ENCODE results near the gene CCDC172. TPM values are rescaled to one million over a fixed set of nuclear protein-coding genes. Genes with fewer than 3 reads are reported as not detected.

Gene CCDC172, protein sequence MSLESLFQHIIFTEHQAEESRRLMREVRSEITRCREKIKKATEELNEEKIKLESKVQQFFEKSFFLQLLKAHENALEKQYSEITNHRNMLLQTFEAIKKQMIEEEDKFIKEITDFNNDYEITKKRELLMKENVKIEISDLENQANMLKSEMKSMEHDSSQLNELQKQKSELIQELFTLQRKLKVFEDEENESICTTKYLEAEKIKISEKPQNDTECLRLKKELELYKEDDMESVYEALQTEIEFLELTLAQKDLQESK
- total RNA-seq (2014; rRNA removed; shearing (Covaris generic)) (not detected in 2 replicates), polyA plus RNA-seq (2016; fragmentation: Nextera tagmentation; extraction: Ambion mirVana) (not detected in 2 replicates)

DNA sequence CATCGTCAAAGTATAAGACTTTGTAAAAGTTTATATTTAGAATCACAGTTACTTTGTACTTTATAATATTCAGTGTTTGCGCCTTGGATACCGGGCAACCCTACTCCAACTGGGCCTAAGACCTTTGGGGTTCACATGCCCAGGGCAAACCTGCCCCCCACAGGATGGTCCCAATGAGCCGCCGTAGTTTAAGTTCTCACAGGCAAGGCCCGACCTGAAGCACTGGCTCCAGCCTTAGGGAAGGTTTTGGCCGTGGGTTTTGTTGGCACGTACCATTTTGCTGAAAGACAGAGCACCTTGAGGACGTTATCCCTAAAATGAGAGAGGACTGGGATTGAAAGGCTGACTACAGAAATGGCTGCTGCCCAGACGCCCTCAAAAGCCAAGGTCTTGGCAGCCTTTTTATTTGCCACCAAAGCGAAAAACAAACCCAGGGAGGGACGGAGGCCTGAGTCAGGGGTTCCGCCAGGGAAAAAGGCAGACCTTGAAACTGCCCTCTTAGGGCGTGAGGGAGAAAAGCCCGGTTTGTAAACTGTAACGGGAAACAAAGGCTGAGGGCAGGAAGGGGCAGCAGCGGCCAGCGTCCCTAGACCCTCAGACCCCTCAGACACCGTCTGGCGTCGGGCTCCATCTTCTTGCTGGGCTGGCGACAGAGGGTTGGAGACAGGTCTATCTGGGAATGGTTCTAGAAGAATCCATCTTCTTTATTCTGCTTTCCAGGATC lies at the start of gene CCDC172:
TSS of gene CCDC172 (plus strand) at position 222 of the 724 bp plus-strand sequence. CDS start 564 bp downstream, outside the sequence.
- in situ Hi-C loops (cut with MboI): no loop called here
- no peaks in the 10 kb centered on the region for H3K79me2 ChIP-seq (ENCODE audit: insufficient read depth)
- no peak for TF ChIP-seq EZH2 (IDR thresholded peaks at IDR 0.05; ENCODE audit: insufficient read depth, poor library complexity, severe bottlenecking)
- no peak for TF ChIP-seq EZH2phosphoT487 (IDR thresholded peaks at IDR 0.05; ENCODE audit: insufficient read depth, low read depth)
- no peak within 1 kb of the TSS for H2AFZ ChIP-seq
- no peaks in the 10 kb centered on the region for H3K9me3 ChIP-seq (ENCODE audit: low read depth)
- no peaks in the 10 kb centered on the region for H4K20me1 ChIP-seq (ENCODE audit: insufficient read depth)
- no peak within 1 kb of the TSS for H3K27ac ChIP-seq
- WGBS, 2 experiments (ENCODE audit: low coverage in 1 of 2, low lambda C conversion rate in 2 of 2, missing lambda C conversion rate in 2 of 2): 63% methylated on average over 22 of the region's 22 CpGs
- no peak within 1 kb of the TSS for H3K4me3 ChIP-seq
- no peaks in the 10 kb centered on the region for H3F3A ChIP-seq (ENCODE audit: insufficient read depth)
- no peaks in the 10 kb centered on the region for H3K36me3 ChIP-seq (ENCODE audit: low read depth)
- H3K4me1 ChIP-seq (ENCODE audit: insufficient read depth): no peaks in the 10 kb centered on the region
- no peak within 1 kb of the TSS for H3K4me2 ChIP-seq (ENCODE audit: unreplicated experiment)
- no peak within 1 kb of the TSS for H3K9ac ChIP-seq
- no peaks in the 10 kb centered on the region for H3K27me3 ChIP-seq (replicated peaks; ENCODE audit: insufficient read depth)
- no peaks in the 10 kb centered on the region for H3K9me2 ChIP-seq (ENCODE audit: insufficient read depth)
- DNase-seq: no peak

DNA sequence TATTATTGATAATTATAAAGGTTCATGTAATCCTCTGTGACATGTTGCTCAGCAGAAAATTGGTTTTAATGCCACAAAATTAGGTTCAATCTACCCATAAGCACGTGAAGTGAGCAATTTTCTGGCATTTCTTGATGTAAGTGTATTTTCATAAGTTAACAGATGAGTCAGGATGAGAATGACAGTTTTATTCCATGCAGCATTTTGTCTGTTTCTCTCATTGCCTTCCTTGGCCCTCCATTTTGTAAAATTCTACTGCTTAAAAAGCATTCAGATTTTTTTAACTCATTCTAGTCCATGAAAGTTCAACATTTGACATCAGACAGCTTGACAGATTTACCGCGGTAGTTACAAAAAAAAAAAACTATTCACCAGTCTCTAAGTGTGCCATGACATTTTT lies 47.3 kb upstream of the CCDC172 start:
- no peak overlapping the region for H3K27ac ChIP-seq
- no peak overlapping the region for H2AFZ ChIP-seq
- no peaks in the 10 kb centered on the region for H3K9me2 ChIP-seq (ENCODE audit: insufficient read depth)
- no peaks in the 10 kb centered on the region for H3K79me2 ChIP-seq (ENCODE audit: insufficient read depth)
- H3K4me2 ChIP-seq (ENCODE audit: unreplicated experiment): no peak overlapping the region
- no peaks in the 10 kb centered on the region for H3K9me3 ChIP-seq (ENCODE audit: low read depth)
- H3K9ac ChIP-seq: no peak overlapping the region
- DNase-seq: no peak
- H3K4me1 ChIP-seq (ENCODE audit: insufficient read depth): peaks cover 18% of the 10 kb centered on the region; the same call in 1 of the 2 replicates
- WGBS, 2 experiments (ENCODE audit: low coverage in 1 of 2, low lambda C conversion rate in 2 of 2, missing lambda C conversion rate in 2 of 2): 79 to 80% methylated on average over 3 of the region's 3 CpGs
- no peaks in the 10 kb centered on the region for H3K36me3 ChIP-seq (ENCODE audit: low read depth)
- H3K4me3 ChIP-seq: no peak overlapping the region
- TF ChIP-seq EZH2phosphoT487 (IDR thresholded peaks at IDR 0.05; ENCODE audit: insufficient read depth, low read depth): no peak
- TF ChIP-seq EZH2 (IDR thresholded peaks at IDR 0.05; ENCODE audit: insufficient read depth, poor library complexity, severe bottlenecking): no peak
- in situ Hi-C loops (cut with MboI): no loop called here
- H3F3A ChIP-seq (ENCODE audit: insufficient read depth): no peaks in the 10 kb centered on the region
- H3K27me3 ChIP-seq (replicated peaks; ENCODE audit: insufficient read depth): peaks cover 39% of the 10 kb centered on the region
- H4K20me1 ChIP-seq (ENCODE audit: insufficient read depth): no peaks in the 10 kb centered on the region

DNA sequence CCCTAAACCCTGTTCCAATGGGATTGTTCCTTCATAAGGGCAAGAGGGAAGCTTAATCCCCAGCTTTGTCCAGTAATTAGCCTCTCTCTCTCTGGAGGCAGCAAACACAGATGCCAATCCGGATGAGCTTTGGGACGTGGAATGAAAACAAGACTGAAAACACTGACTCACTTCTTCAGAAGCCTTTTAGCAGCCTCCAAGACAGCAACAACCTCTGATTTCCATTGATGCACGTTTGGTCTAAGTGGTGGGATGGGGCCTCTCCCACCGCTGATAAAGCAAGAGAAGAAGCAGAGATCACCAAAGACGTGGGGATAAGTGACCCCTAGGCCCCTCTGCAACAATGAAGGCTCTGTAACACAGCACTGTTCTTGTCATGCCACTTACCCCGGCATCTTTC lies 45.4 kb upstream of the CCDC172 start:
- H3K4me1 ChIP-seq (ENCODE audit: insufficient read depth): peaks cover 9% of the 10 kb centered on the region; the same call in 1 of the 2 replicates
- H3K9ac ChIP-seq: no peak overlapping the region
- H3K79me2 ChIP-seq (ENCODE audit: insufficient read depth): no peaks in the 10 kb centered on the region
- no peak for TF ChIP-seq EZH2 (IDR thresholded peaks at IDR 0.05; ENCODE audit: insufficient read depth, poor library complexity, severe bottlenecking)
- TF ChIP-seq EZH2phosphoT487 (IDR thresholded peaks at IDR 0.05; ENCODE audit: insufficient read depth, low read depth): no peak
- H3F3A ChIP-seq (ENCODE audit: insufficient read depth): no peaks in the 10 kb centered on the region
- H4K20me1 ChIP-seq (ENCODE audit: insufficient read depth): no peaks in the 10 kb centered on the region
- no peaks in the 10 kb centered on the region for H3K36me3 ChIP-seq (ENCODE audit: low read depth)
- in situ Hi-C loops (cut with MboI): no loop called here
- H3K9me3 ChIP-seq (ENCODE audit: low read depth): no peaks in the 10 kb centered on the region
- 28 to 31% methylated on average over 6 of the region's 6 CpGs for WGBS, 2 experiments (ENCODE audit: low coverage in 1 of 2, low lambda C conversion rate in 2 of 2, missing lambda C conversion rate in 2 of 2)
- H3K4me2 ChIP-seq (ENCODE audit: unreplicated experiment): no peak overlapping the region
- H3K4me3 ChIP-seq: no peak overlapping the region
- H2AFZ ChIP-seq: no peak overlapping the region
- peak; percentile 71 for DNase-seq
- H3K27ac ChIP-seq: no peak overlapping the region
- peaks cover 22% of the 10 kb centered on the region for H3K27me3 ChIP-seq (replicated peaks; ENCODE audit: insufficient read depth)
- no peaks in the 10 kb centered on the region for H3K9me2 ChIP-seq (ENCODE audit: insufficient read depth)

DNA sequence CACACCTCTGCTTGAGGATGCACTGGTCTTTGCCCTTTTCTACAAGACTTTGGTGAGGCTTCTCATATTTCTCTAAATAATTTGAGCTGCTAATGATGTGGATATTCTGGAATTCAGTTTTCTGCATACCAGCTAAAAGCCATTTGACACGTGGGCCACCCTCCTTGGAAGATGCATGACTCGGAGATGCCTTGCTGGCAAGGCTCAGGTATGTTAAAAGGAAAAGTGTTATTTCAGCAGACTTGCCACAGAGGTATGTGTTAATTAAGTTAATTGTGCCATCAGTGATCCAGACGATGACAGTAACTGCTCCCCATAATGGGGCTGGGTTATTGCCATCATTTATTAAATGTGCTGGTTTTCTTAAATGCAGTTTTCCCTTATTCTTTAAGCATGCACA lies 42.5 kb upstream of the CCDC172 start:
- Histone ChIP-seq H3K9ac (no peak overlapping the region), H4K20me1 (ENCODE audit: insufficient read depth) (no peaks in the 10 kb centered on the region), H3K4me2 (ENCODE audit: unreplicated experiment) (no peak overlapping the region), H3K4me1 (ENCODE audit: insufficient read depth) (peaks cover 6% of the 10 kb centered on the region; the same call in 1 of the 2 replicates), H3K79me2 (ENCODE audit: insufficient read depth) (no peaks in the 10 kb centered on the region), H3K27ac (no peak overlapping the region), H3K27me3 (replicated peaks; ENCODE audit: insufficient read depth) (no peaks in the 10 kb centered on the region), H3K9me2 (ENCODE audit: insufficient read depth) (no peaks in the 10 kb centered on the region), H3K36me3 (ENCODE audit: low read depth) (no peaks in the 10 kb centered on the region), H3K4me3 (no peak overlapping the region), H3F3A (ENCODE audit: insufficient read depth) (no peaks in the 10 kb centered on the region), H3K9me3 (ENCODE audit: low read depth) (no peaks in the 10 kb centered on the region), H2AFZ (no peak overlapping the region)
- DNase-seq: peak; percentile 6
- in situ Hi-C loops (cut with MboI): loop anchor here (10.0 kb wide), 1 partner anchor 477 kb away; no protein-coding TSS in a partner anchor
- WGBS, 2 experiments (ENCODE audit: low coverage in 1 of 2, low lambda C conversion rate in 2 of 2, missing lambda C conversion rate in 2 of 2): 56 to 59% methylated on average over 3 of the region's 3 CpGs
- TF ChIP-seq EZH2phosphoT487 (IDR thresholded peaks at IDR 0.05; ENCODE audit: insufficient read depth, low read depth): no peak
